Activated T-cell treated with anti-CD3 and anti-CD28 coated beads for 1 hour (primary cell): ENCODE measurements around the gene ZDHHC14.

ENCODE experiments used
- DNase-seq: peaks from one replicate; pipeline ENCODE4 v3.0.0-alpha.2; 2020; ENCODE audit warnings: low read depth

The ZDHHC14 gene

DNA sequence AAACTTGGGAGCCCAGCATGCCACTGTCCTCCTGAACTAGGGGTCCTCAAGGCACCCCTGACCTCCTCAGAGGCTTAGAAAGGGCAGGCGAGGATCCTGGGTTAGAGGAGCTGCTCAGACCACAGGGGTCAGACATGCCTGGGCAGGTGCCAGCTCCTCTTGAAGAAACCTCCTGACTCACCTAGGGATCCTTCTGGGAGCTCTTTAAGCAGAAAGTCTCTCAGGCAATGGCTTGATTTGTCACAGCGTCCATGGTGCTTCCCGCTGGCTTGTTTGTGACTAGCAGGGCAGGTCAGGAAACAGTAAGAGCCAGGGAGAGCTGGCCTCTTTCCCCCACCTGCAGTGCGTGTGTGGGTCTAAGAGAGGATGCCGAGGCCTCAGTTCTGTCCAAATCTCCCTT lies 267.6 kb downstream of the ZDHHC14 start:
- no peak for DNase-seq

DNA sequence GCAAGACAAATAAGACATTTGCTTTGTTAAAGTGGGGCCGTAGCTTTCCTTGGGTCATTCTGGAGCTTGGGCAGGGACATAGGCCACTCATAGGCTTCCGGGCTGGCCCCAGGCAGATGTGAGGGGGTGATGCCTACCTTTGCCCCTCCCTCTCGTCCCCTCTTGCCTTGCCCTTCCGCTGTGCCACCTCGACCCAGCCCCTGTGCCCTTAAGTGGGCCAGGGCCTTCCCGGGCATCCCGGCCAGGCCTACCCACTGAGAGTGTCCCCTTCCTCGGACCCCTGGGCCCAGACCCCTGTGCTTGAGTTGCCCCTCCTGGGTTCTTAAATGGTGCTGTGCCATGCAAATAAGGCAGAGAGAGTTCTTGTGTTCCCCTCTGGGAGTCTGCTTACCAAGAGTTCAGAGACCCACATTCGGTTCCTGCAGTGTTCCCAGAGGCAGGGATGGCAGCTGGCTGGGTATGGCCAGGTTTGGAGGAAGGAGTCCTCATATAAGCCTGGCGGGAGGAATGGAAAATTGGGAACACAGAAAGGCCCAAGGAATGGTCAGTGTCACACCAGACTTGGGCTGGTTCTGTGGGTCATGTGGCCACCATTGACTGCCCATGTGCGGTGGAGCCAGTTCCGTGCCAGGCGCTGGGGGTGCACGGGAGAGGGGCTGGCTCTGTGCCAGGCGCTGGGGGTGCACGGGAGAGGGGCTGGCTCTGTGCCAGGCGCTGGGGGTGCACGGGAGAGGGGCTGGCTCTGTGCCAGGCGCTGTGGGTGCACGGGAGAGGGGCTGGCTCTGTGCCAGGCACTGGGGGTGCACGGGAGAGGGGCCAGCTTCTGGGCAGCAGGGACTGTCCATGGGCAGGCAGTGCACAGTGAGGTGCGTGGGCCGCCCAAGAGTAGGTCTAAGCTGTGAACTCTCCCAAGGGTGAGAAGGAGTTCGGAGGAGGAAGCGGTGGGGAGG lies 268.6 kb downstream of the ZDHHC14 start:
- no peak for DNase-seq

DNA sequence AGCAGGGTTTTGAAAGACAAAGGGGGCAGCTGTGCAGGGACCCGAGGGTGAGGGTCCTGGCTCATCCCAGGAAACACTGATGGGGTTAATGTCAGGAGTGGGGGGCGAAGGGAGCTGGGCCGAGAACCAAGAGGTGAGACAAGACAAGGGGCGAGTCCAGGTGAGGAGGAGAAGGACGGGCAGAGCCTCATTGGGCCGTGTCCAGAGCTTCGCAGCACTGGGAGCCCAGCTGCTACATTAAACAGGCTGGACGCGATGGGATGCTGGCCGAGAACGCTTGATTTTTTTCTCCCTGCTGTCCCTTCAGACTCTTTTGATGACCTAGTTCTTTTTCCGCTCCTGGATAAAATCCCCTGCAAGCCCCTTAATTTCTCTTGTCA lies 269.3 kb downstream of the ZDHHC14 start:
- no peak for DNase-seq

DNA sequence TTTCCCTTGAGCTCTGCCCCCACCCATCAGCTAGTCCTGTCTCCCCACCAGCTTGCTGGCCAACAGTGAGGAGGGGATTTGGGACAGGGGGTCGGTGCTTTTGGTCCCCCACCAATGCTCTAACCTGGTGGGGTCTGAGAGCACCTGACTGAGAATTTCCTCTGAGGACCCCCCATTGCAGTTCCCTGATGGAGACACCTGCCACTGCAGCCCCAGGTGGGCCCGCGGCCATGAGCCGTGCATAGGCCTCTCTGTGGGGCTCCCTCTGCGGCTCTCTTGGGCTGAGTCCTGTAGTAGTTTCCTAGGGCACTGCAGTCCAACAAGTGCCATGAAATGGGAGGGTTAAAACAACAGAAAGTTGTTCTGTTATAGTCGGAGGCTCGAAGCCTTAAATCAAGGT lies 269.8 kb downstream of the ZDHHC14 start:
- DNase-seq = no peak

DNA sequence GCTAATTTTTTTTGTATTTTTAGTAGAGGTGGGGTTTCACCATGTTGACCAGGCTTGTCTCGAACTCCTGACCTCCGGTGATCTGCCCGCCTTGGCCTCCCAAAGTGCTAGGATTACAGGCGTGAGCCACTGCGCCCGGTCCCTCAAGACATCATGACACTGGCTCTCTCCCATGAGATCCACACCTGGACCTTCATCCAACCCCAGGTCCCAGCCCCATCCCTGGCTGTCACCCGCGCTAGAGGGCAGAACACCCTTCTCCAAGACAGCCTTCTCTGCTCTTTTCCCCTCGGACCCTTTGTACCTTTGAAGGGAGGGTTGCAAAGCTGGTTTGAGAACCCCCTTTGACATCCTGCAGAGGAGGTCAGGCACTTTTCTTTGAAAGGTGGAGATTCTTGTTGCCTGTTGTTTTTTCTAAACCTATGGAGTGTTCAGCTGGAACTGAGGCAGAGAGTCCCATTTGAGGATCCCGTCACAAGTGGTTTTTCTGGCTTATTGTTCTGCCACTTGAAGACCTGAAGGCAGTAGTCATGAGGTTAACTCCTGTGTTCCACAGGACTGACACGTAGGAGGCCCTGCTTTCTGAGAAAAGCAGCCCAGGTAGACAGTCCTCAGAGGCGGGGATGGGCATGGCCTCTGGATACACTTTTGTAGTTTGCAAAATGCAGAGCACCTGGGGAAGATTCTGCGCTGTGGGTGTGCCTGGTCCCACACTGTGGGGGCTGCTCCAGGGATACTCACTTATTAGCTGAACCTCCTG lies 270.9 kb downstream of the ZDHHC14 start:
- DNase-seq = no peak

DNA sequence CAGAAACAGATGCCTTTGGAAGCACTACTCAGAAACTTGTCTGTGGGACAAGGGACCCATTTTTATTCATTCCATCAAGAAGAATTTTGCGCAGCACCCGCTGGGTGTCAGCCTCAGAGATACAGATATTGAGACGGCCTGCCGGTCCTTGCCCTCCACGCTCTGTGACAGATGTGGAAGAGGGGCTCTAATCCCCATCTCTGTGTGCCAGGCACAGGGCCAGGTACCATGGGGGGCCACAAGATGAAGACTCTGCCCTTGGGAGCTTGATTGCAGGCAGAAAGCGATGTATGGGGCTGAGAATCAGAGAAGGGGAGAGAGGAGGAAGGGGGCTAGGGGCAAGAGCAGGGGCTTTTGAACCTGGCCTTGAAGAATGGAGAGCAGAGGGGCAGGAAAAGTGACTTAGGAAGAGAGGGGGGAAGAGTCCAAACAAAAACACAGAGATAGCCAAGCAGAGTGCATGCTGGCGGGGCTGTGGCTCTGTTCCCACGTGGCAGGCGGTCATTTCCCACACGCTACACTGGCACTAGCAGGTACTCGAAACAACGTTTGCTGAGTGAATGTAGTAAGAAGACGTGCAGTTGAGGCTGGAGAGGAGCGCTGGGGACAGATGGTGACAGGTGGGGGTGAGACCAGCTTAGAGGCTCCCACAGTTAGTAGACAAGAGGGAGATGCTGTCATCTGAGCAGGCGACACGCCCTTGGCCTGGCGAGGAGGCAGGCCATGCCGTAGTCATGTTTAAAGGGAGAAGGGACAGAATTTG lies 271.8 kb downstream of the ZDHHC14 start:
- no peak for DNase-seq

DNA sequence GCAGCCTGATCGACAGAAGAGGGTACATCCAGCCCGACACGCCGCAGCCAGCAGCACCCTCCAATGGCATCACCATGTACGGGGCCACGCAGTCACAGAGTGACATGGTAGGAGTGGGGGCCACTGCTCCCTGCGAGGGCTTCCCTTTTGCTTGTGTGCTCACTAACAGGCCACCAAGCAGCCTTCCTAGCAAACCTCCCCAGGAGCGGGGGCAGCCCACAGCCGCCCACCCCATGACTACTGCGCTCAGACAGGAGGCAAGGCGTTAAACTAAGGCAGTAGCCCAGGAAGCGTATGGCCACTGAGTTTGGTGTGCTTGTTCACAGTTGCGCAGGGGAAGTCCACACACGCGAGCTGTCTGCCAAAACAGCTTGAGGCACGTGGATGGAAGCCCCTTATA lies 272.5 kb downstream of the ZDHHC14 start:
- no peak for DNase-seq

DNA sequence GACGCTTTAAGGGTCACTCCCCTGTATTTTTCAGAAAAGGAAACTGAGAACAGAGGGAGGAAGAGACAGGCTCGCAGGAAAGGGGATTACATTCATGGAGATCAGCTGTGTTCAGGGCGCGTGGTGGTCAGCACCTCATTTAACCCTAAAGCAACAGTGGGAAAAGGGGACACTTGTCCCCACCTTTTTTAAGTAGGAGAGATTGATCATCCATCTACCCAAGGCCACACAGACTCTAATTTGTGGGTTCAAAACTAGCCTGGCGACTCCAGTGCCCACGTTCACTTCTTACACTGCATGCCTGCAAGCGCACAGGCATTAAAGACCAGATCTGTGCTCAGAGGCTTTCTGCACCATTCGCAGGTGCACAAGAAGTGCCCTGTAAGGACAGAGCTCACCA lies 274.1 kb downstream of the ZDHHC14 start:
- DNase-seq = no peak

DNA sequence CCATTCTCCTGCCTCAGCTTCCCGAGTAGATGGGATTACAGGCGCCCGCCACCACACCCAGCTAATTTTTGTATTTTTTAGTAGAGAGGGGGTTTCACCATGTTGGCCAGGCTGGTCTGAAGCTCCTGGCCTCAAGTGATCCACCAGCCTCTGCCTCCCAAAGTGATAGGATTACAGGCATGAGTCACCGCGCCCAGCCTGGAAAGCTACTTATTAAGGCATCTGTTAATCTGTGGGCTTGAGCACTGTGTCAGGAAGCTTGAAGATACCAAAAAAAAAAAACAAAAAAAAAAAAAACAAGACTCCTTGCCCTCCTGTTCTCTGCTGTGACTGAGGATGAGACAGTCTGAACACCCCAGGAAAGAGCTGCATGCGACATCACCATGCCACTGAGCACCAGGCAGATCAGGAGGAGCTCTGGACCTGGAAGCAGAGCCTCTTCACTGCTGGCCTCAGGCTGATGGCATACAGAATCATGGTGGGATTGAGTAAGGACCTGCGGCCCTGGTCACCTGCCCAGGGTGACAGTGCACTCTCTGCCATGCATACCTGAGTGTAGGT lies 275.5 kb downstream of the ZDHHC14 start:
- no peak for DNase-seq

DNA sequence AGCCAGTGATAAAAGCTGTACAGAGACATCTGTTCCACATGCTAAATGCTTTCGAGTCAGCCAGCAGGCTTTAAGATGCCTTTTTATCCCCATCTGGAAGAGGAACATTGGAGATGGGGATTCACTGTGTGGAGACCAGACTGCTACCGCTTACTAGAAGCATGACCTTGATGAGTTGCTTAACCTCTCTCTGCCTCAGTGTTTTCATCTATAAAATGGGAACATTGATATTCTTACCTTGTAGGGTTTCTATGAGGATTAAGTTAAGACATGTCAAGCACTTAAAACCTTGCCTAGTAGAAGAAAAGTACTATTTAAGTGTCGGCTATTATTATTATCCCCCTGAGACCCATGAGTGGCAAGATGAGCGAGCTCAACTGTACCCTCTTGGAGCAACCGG lies 276.8 kb downstream of the ZDHHC14 start:
- no peak for DNase-seq

DNA sequence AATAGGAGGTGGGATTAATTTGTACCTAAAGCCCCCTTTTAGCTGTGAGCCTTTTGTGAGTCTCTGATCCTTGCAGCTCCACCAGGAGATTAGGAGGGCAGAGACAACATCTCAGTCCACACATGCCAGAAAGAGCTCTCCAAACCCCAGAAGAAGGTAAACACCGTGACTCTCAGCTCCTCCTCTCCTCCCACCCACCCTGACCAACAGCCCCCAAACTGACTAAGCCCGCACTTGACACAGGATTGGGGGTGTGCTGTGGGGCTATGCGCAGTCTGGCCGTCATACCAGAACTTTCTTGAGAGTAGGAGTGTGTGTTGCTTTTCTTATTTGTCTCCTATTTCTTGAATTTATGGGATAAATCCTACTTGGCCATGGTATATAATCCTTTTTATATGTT lies 277.3 kb downstream of the ZDHHC14 start:
- no peak for DNase-seq

DNA sequence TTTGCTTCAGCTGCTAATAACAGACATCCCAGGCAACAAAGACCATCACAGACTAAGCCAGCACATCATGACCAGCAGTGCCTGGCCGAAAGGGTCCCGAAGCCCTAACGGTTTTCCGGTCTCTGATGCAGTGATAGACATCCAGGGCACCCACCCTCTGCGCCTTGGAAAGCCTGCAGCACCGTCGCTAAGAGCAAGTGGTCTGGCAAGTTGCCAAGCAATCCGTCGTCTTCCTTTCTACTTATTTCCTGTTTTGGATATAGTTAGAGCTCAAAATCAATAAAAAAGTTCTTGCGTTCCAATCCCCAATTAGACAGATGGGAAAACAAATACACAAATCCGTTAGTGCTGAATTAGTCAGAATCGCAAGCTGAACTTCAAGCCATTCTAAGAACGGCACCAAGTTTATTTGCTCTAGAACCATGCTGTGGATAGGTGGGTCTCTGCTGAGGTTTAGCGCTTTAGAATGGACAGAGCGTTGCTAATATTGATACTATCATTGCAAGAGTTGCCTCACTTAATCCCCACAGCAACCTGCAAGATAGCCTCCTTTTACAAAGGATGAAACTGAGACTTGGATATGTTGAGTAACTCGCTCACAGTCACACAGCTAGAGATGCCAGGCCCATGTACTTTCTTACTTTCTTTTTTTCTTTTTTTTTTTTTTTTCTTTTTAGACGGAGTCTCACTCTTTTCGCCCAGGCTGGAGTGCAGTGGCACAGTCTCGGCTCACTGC lies 278.7 kb downstream of the ZDHHC14 start:
- no peak for DNase-seq

DNA sequence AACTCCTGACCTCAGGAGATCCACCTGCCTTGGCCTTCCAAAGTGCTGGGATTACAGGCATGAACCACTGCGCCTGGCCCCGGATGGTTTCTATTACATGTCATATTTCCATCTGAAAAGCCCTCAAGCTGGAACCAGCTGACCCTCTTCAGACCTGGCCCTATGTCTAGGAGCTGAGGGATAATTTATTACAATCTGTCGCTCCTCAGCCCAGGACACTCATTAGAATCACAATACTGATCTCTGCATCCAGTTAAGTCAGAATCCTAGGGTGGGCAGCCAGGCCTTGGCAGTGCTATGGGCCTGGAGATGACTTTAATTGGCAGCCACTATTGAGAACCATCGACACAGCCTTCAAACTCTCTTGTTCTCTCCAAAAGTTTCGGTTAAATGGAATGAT lies 279.4 kb downstream of the ZDHHC14 start:
- DNase-seq = no peak

DNA sequence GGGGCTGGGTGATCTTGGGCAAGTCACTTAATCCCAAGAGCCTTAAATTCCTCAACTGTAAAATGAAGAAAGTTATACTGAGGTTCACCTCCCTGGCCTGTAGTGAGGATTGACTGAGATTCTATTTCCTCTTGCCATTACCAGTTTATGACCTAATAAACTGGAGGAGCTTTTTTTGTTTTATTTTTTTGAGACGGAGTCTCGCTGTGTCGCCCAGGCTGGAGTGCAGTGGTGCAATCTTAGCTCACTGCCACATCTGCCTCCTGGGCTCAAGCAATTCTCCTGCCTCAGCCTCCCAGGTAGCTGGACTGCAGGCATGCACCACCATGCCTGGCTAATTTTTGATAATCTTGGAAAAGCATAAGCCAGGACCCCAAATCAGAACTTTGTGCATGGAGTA lies 280.7 kb downstream of the ZDHHC14 start:
- no peak for DNase-seq

DNA sequence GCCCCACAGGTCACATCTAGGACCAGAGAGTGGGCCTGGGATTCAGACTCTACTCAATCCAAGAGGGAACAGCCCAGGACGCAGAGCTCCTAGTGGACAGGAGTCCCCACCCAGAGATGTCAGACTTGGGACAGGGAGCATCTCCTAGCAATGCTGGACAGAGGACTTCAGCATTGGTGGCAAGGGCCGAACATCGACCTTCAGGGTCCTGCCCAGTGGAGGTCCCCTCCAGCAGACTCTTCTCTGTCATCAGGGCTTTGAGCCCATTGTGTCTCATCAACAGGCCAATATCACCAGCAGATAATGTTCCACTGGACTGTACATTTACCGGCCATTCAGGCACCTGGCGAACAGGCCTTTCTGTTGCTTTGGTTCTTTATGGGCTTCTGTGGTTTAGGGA lies 282.3 kb downstream of the ZDHHC14 start:
- DNase-seq = no peak

DNA sequence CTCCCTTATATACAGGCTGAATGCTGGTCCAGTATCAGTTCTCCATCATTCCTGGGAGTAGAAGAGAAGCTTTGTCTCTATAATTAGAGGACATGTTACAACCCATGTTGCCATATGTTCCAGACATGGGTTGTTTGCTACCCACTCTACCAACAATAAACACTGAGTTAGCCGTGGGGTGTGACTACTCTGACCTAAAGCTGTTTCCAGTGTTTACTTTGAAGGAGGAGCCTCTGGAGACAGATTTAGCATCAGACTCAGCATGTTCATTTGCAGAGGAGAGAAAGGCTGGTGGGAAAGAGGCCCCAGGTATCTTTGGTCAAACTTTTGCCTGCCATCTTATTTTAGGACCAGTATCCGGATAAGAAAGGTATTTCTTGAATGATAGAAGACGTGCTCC lies 284.2 kb downstream of the ZDHHC14 start:
- no peak for DNase-seq

DNA sequence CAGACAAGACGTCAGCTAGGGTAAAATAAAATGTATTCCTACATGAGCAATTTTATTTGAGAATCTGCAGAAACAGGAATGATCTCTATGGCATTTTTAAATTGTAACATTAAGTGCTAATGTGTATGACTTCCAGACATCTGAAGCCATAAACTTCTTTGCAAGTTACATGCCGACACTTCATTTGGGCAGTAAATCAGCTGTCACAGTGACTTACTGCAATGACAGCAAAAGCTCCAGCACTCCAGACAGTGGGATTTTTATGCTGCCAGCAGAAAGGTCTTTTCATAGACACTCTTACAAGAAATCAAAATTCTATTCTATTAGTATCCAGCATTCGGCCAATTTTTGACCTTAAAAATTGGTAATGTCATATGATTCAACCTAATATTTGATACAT lies 285.7 kb downstream of the ZDHHC14 start:
- DNase-seq = no peak

DNA sequence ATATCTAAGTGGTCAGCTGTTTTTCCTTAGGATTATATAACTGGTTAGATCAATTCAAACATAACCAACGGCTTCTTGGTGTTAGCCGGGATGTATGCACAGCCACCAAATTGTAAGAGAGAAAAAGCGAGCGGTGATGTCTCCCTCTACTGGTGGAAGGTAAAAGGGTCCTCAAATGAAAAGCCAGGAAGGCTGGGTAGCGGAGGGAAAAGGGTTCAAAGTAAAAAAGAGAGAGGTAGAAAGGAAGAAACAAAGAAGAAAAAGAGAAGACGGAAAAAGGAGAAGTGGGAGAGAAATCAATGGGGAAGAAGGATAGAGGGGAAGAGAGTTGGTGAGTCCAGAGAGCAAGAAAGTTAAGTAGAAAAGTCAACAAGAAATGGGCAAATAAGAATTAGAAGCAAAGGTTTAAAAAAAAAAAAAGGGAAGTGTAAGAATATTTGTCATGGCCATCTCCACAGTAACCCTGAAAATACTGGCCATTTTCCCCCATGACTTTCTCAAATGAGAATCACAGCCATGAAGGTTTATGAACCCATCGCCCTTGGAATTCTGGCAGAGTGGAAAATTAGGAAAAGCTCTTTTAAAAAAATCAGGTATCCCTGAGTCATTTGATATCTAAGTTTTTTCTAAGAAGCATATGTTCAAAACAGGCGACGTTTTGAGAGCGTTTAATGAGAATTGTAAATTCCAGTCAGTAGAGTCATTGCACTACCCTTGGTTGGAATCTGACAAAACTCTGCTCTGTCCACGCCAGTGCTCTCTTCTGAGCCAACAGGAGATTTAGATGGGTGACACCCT lies 286.4 kb downstream of the ZDHHC14 start:
- peak; percentile 41 for DNase-seq

DNA sequence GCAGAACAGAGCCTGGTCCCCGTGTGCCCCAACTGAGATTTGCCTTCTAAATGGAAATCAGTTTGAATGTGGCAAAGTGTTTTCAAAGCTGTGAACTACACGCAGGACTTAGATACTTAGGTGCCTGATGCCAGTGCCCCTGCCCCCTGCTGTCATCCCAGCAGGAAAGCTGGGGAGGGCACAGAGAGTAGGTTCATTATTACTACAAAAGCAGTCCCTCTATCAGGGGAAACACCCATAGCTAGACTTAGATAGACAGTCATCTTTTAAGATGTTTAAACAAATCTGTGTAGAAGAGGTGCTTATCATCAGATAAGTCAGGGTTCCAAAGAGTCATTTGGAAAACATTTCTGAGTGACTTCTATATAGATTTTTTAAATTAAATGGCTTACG lies 287.0 kb downstream of the ZDHHC14 start:
- no peak for DNase-seq

DNA sequence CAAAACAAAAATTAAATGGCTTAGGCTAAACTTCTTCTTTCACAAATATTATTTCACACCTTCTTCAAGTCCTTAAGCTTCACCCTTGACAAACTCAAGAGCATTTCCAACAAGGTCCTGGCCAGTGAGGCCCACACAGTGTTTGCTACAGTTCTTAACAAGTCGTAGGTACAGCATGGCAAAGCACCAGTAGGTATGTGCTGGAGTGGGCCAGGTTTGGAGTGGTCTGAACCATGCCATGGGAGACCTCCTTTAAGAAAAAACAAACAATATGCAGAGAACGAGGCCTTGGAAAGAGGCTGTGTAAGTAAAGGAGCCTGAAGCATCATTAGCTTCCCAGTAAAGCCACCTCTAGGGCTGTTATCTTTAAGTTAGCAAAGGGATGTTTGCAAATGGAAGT lies 287.7 kb downstream of the ZDHHC14 start:
- no peak for DNase-seq

DNA sequence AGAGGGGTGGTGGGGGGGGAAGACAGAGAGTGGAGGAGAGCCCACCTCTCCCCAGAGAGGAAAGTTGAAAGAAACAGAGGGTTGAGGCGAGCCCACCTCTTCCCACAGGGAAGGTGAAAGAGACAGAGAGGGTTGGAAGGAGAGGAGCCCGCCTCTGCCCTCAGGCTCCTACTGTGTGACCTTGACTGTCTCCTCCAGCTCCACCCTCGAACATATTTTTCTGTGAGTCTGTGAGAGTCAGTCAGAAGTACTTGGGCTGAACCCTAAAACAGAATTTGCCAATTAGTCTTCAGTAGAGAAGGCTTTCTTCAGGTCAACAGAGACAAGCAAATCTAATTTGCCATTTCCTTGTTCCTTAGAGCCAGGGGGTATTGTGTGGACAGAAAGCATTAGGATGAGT lies 288.3 kb downstream of the ZDHHC14 start:
- DNase-seq = no peak
